Caco-2 (cell line): Measurements from ENCODE around the gene LRP1B. TPM values are rescaled to one million over a fixed set of nuclear protein-coding genes. Genes with fewer than 3 reads are reported as not detected.

Source experiments
- BruUV-seq: library from RNA; stranded (reverse); fragments of 400-500 nt; replicated peaks from 2 replicates; lab custom pipeline; 2021; lab: Mats Ljungman, UMichigan
- CTCF ChIA-PET: fragments of 300-600 bp; sonication (Branson Sonifier 250); formaldehyde crosslinking; loops from one replicate; lab custom pipeline; 2022; ENCODE audit warnings: antibody characterized with exemption; lab: Charles Lee
- POLR2A ChIA-PET: fragments of 300-600 bp; sonication (Branson Sonifier 250); formaldehyde crosslinking; loops from one replicate; lab custom pipeline; 2022; ENCODE audit warnings: antibody characterized with exemption; lab: Charles Lee
- DNase-seq, 2 experiments: peaks; one replicate each; pipeline versions ENCODE4 v3.0.0 to v3.0.0-alpha.2; 2020 to 2022
- H3K27me3 ChIP-seq: replicated peaks from 2 replicates; pipeline ENCODE4 v1.6.0; 2011; ENCODE audit warnings: low read length; ENCODE audit not compliant: control insufficient read depth, insufficient read depth
- H3K36me3 ChIP-seq: 2 replicates; pipeline ENCODE4 v1.5.1; 2011; ENCODE audit warnings: low read length; ENCODE audit not compliant: control insufficient read depth, insufficient read depth
- H3K4me1 ChIP-seq: fragments of 250-450 bp; sonication (Bioruptor Pico); 2 replicates; pipeline ENCODE4 v1.5.1; 2020; ENCODE audit warnings: mild to moderate bottlenecking
- H3K4me3 ChIP-seq: 2 replicates; pipeline ENCODE4 v1.5.1; 2011; ENCODE audit warnings: low read depth, mild to moderate bottlenecking, control low read depth, low read length
- H3K9me3 ChIP-seq: fragments of 250-450 bp; sonication (Bioruptor Pico); 2 replicates; pipeline ENCODE4 v1.5.1; 2020; ENCODE audit warnings: mild to moderate bottlenecking, moderate library complexity
- H3K27ac Mint-ChIP-seq: one replicate; pipeline ENCODE4 v1.8.0; 2022; ENCODE audit warnings: mixed read lengths; ENCODE audit not compliant: unreplicated experiment
- H3K27me3 Mint-ChIP-seq: one replicate; pipeline ENCODE4 v1.8.0; 2022; ENCODE audit warnings: mixed read lengths; ENCODE audit not compliant: insufficient read depth, unreplicated experiment
- H3K36me3 Mint-ChIP-seq: one replicate; pipeline ENCODE4 v1.8.0; 2022; ENCODE audit warnings: mild to moderate bottlenecking, mixed read lengths; ENCODE audit not compliant: insufficient read depth, unreplicated experiment
- H3K4me1 Mint-ChIP-seq: one replicate; pipeline ENCODE4 v1.8.0; 2022; ENCODE audit warnings: low read depth, mixed read lengths; ENCODE audit not compliant: unreplicated experiment
- H3K4me3 Mint-ChIP-seq: one replicate; pipeline ENCODE4 v1.8.0; 2022; ENCODE audit warnings: mild to moderate bottlenecking, moderate library complexity, mixed read lengths; ENCODE audit not compliant: unreplicated experiment
- H3K9me3 Mint-ChIP-seq: one replicate; pipeline ENCODE4 v1.8.0; 2022; ENCODE audit warnings: mixed read lengths; ENCODE audit not compliant: unreplicated experiment
- CTCF ChIP-seq, 2 experiments: fragments of 200-600 bp in 1 of 2; IDR thresholded peaks; 1 replicate in 1 of 2; 2 replicates in 1 of 2; pipeline versions ENCODE4 v1.5.1 to v1.8.0; 2011 to 2022; ENCODE audit warnings: antibody characterized with exemption in 1 of 2, control low read depth in 1 of 2, inconsistent platforms in 1 of 2, low read depth in 1 of 2, low read length in 1 of 2, mild to moderate bottlenecking in 1 of 2, moderate library complexity in 1 of 2; ENCODE audit not compliant: insufficient read depth in 1 of 2, severe bottlenecking in 1 of 2, unreplicated experiment in 1 of 2
- intact Hi-C: fragments of 100-400 bp; cut with micrococcal nuclease; formaldehyde crosslinking; loops from one replicate; pipeline ENCODE4 v1.10.0; 2022; ENCODE audit not compliant: unreplicated experiment
- total RNA-seq: library from RNA; stranded (reverse); gene quantifications from 2 replicates; pipeline ENCODE4 v1.2.3, GENCODE V29; 2022

The LRP1B gene
- total RNA-seq, 1 experiment from 2014 or later, result not detected

DNA sequence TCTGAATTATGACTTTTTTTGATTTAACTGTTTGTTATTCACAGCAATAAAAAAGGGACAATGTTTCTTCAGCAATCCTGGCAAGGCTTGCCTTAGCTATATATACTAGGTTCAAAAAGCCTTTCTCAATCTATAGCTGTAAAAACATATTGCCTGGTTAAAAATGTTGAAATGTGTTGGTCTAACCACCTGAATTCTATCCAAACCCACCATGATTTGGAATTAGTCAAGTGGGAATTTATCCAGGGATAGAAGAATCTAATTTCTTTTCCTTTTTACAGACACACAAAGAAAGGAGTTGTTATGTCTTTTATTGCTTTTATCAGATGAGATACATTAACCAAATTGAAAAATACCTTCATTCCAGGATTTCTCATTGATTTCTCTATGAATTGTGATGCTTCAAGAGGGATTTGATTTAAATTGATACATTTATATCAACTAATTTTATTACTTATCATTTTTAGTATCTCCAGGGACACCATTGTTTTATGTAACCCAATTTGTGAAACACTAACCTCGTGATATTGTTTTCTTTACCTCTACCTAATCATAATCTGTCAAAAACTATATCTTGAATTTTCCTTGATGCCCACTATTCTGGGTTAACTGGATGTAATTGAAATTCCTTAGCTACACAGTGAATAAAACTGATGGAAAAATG is 88.1 kb downstream of the LRP1B start:
- no peak overlapping the region for H3K4me3 ChIP-seq
- TF ChIP-seq CTCF (IDR thresholded peaks at IDR 0.05; ENCODE audit: insufficient read depth in 1 of 2, low read depth in 1 of 2, low read length in 1 of 2, severe bottlenecking in 1 of 2, unreplicated experiment in 1 of 2), result no peak
- Mint-ChIP-seq H3K4me3 (no peak overlapping the region), H3K27me3 (no peaks in the 10 kb centered on the region), H3K9me3 (no peaks in the 10 kb centered on the region), H3K4me1 (no peaks in the 10 kb centered on the region), H3K36me3 (no peaks in the 10 kb centered on the region), H3K27ac (no peak overlapping the region)
- H3K27me3 ChIP-seq, result no peaks in the 10 kb centered on the region
- CTCF ChIA-PET, result no interaction called here
- POLR2A ChIA-PET, result no interaction called here
- H3K36me3 ChIP-seq, result no peaks in the 10 kb centered on the region
- BruUV-seq, result no TSS peak
- intact Hi-C loops, result no loop called here
- H3K4me1 ChIP-seq, result no peaks in the 10 kb centered on the region
- DNase-seq, result no peak
- H3K9me3 ChIP-seq, result no peaks in the 10 kb centered on the region

DNA sequence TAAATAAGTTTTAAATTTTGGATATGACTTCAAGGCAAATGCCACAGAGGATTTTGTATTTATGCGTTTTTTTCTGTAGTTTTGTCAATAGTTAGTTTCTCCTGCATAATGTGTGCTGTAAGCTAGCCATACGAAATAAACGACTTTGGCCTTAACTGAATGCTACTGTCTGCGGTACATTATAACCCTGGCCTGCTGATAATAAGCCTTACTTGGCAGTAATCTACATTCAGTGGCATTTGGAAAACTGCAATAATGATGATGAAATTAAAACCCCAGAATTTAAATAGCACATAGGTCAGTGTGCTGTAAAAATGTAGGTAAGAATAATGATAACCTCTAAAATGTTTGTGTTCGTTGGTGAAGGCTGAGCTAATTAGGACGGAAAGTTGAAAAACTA is 88.8 kb downstream of the LRP1B start:
- H3K27ac Mint-ChIP-seq, result no peak overlapping the region
- no peak overlapping the region for H3K4me3 ChIP-seq
- ChIA-PET POLR2A (no interaction called here), CTCF (no interaction called here)
- no peaks in the 10 kb centered on the region for H3K9me3 Mint-ChIP-seq
- no peak overlapping the region for H3K4me3 Mint-ChIP-seq
- no peaks in the 10 kb centered on the region for H3K27me3 ChIP-seq
- no TSS peak for BruUV-seq
- H3K9me3 ChIP-seq, result no peaks in the 10 kb centered on the region
- no peaks in the 10 kb centered on the region for H3K36me3 Mint-ChIP-seq
- TF ChIP-seq CTCF (IDR thresholded peaks at IDR 0.05; ENCODE audit: insufficient read depth in 1 of 2, low read depth in 1 of 2, low read length in 1 of 2, severe bottlenecking in 1 of 2, unreplicated experiment in 1 of 2), result no peak
- no peaks in the 10 kb centered on the region for H3K4me1 Mint-ChIP-seq
- H3K36me3 ChIP-seq, result no peaks in the 10 kb centered on the region
- DNase-seq, result no peak
- H3K4me1 ChIP-seq, result no peaks in the 10 kb centered on the region
- intact Hi-C loops, result no loop called here
- H3K27me3 Mint-ChIP-seq, result no peaks in the 10 kb centered on the region

DNA sequence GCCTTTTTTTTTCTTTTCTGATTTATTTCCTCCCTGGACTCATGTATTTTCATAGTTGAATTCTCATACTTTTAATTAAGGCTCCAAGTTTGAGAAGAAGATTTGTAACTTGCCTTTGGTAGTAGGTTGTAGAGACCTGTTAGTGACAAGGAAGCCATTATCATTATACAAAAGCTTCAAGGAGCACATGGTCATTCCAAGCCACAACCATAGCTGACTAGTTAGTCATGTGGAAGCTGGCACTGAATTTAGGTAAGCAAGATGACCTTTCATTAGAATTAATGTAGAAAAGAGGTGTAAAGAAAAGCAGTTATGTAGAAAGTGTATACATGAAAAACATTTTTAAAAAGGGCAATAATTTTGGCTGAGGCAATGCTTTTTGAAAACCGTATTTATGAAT is 89.7 kb downstream of the LRP1B start:
- no peak overlapping the region for H3K4me3 Mint-ChIP-seq

More for the DNA sequence above, 89.7 kb downstream of the LRP1B start:
- H3K4me3 ChIP-seq, result no peak overlapping the region
- no peaks in the 10 kb centered on the region for H3K36me3 ChIP-seq
- POLR2A ChIA-PET, result interaction anchor here (0.6 kb wide), 1 partner anchor 705 kb away, joined by 3 read pairs; no protein-coding TSS in a partner anchor
- intact Hi-C loops, result no loop called here
- CTCF ChIA-PET, result no interaction called here
- Mint-ChIP-seq H3K36me3 (no peaks in the 10 kb centered on the region), H3K27ac (no peak overlapping the region), H3K4me1 (no peaks in the 10 kb centered on the region), H3K27me3 (no peaks in the 10 kb centered on the region), H3K9me3 (no peaks in the 10 kb centered on the region)
- no peak for TF ChIP-seq CTCF (IDR thresholded peaks at IDR 0.05; ENCODE audit: insufficient read depth in 1 of 2, low read depth in 1 of 2, low read length in 1 of 2, severe bottlenecking in 1 of 2, unreplicated experiment in 1 of 2)
- no peaks in the 10 kb centered on the region for H3K27me3 ChIP-seq
- no TSS peak for BruUV-seq
- H3K9me3 ChIP-seq, result no peaks in the 10 kb centered on the region
- no peaks in the 10 kb centered on the region for H3K4me1 ChIP-seq
- DNase-seq, result no peak
